Endodermal cell (in vitro differentiated cells): ENCODE data around the gene SRSF7. TPM values are rescaled to one million over a fixed set of nuclear protein-coding genes. Genes with fewer than 3 reads are reported as not detected.
"Not testable (repeated sequence)": the region's sequence is repeated elsewhere in the genome, so short reads cannot be mapped to it uniquely, and the experiment has no call there.

Source experiments
- DNase-seq: peaks from one replicate; pipeline ENCODE4 v3.0.0-alpha.2; 2017
- H3K27ac ChIP-seq: 2 replicates; pipeline ENCODE4 v1.5.1; 2013; ENCODE audit warnings: mild to moderate bottlenecking, low read depth, low read length, moderate library complexity
- H3K27me3 ChIP-seq: 2 replicates; pipeline ENCODE4 v1.6.1; 2013; ENCODE audit warnings: mild to moderate bottlenecking, low read length, moderate library complexity; ENCODE audit not compliant: insufficient read depth, control insufficient read depth, poor library complexity, severe bottlenecking
- H3K36me3 ChIP-seq: 2 replicates; pipeline ENCODE4 v1.7.0; 2013; ENCODE audit warnings: mild to moderate bottlenecking, low read length, moderate library complexity; ENCODE audit not compliant: control insufficient read depth, insufficient read depth
- H3K4me1 ChIP-seq: one replicate; pipeline ENCODE4 v1.7.0; 2013; ENCODE audit warnings: low read length; ENCODE audit not compliant: control insufficient read depth, insufficient read depth
- H3K4me3 ChIP-seq: 2 replicates; pipeline ENCODE4 v1.5.1; 2013; ENCODE audit warnings: mild to moderate bottlenecking, low read length, moderate library complexity
- H3K9ac ChIP-seq: 2 replicates; pipeline ENCODE4 v1.6.1; 2013; ENCODE audit warnings: mild to moderate bottlenecking, low read length, moderate library complexity; ENCODE audit not compliant: poor library complexity, severe bottlenecking; ENCODE audit errors: extremely low read depth
- H3K9me3 ChIP-seq: 2 replicates; pipeline ENCODE4 v1.6.1; 2013; ENCODE audit warnings: mild to moderate bottlenecking, low read length, moderate library complexity; ENCODE audit not compliant: control insufficient read depth
- H3K27ac Mint-ChIP-seq: 2 replicates; pipeline ENCODE4 v1.8.0; 2020; ENCODE audit warnings: mixed read lengths
- H3K27me3 Mint-ChIP-seq: 2 replicates; pipeline ENCODE4 v1.8.0; 2021; ENCODE audit warnings: mild to moderate bottlenecking, mixed read lengths; ENCODE audit not compliant: insufficient read depth
- H3K36me3 Mint-ChIP-seq: 2 replicates; pipeline ENCODE4 v1.8.0; 2020; ENCODE audit warnings: low read depth, mixed read lengths
- H3K4me1 Mint-ChIP-seq: 2 replicates; pipeline ENCODE4 v1.8.0; 2020; ENCODE audit warnings: mixed read lengths
- H3K4me3 Mint-ChIP-seq: 2 replicates; pipeline ENCODE4 v1.8.0; 2020; ENCODE audit warnings: mild to moderate bottlenecking, moderate library complexity, mixed read lengths
- H3K9me3 Mint-ChIP-seq: 2 replicates; pipeline ENCODE4 v1.8.0; 2020; ENCODE audit warnings: mild to moderate bottlenecking, mixed read lengths
- CTCF ChIP-seq: fragments of 200-600 bp; sonication (generic); conservative IDR thresholded peaks from 2 replicates; pipeline ENCODE4 v1.5.0; 2021; ENCODE audit warnings: antibody characterized with exemption, mild to moderate bottlenecking
- WGBS, 2 experiments: methylation state at CpG; one replicate each; pipeline versions ENCODE4 v1.1.5 to v1.1.7; 2013; ENCODE audit warnings: missing lambda C conversion rate in 2 of 2, mixed read lengths in 1 of 2; ENCODE audit not compliant: insufficient coverage in 1 of 2, insufficient read length in 1 of 2; 5-methylcytosine and 5-hydroxymethylcytosine counted together
- total RNA-seq, 2 donors: library from RNA; stranded (reverse); fragmentation: NEBNext Ultra II Directional in 1 of 2; extraction: Animal tissue kit (Norgen Biotek cat#: 25700) in 1 of 2; gene quantifications; 2 replicates in 1 of 2; 3 replicates in 1 of 2; pipeline ENCODE4 v1.2.1, GENCODE V29; 2021

The SRSF7 gene
- total RNA-seq, 2 donors from 2014 or later: 306 to 332 TPM

DNA sequence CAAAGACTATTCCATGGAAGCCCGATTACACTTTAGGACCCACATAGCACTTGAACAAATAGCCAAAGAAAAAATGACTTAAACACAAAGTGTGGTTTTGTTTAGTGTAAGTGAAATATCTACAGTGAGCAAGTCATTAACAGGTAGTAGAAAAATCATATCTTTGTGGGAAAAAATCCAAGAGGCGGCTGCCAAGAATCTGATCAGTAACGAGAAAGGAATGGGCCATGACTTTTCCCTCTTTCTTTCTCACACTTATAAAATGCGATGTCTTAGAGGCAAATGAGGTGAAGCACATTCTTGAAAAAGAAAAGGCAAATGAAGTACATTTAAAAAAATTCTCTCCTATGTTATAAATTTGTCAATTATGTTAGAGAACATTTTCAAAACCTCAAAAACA is 14.0 kb upstream of the SRSF7 start:
- no peak overlapping the region for H3K27ac Mint-ChIP-seq
- no peak overlapping the region for H3K4me3 ChIP-seq
- no peaks in the 10 kb centered on the region for H3K9me3 Mint-ChIP-seq
- H3K9me3 ChIP-seq: no peaks in the 10 kb centered on the region
- no peaks in the 10 kb centered on the region for H3K4me1 Mint-ChIP-seq
- TF ChIP-seq CTCF: no peak
- H3K36me3 Mint-ChIP-seq: no peaks in the 10 kb centered on the region
- H3K9ac ChIP-seq: no peak overlapping the region
- WGBS, 2 experiments: 90 to 93% methylated on average over 2 to 4 of the region's 4 CpGs
- H3K4me1 ChIP-seq: no peaks in the 10 kb centered on the region
- H3K36me3 ChIP-seq: no peaks in the 10 kb centered on the region
- no peak for DNase-seq
- no peaks in the 10 kb centered on the region for H3K27me3 ChIP-seq
- H3K27ac ChIP-seq: no peak overlapping the region
- no peaks in the 10 kb centered on the region for H3K27me3 Mint-ChIP-seq
- H3K4me3 Mint-ChIP-seq: no peak overlapping the region

- no peak overlapping the region for H3K4me3 Mint-ChIP-seq
- 88 to 100% methylated on average over 2 to 4 of the region's 4 CpGs for WGBS, 2 experiments
- no peaks in the 10 kb centered on the region for H3K9me3 Mint-ChIP-seq
- no peaks in the 10 kb centered on the region for H3K36me3 Mint-ChIP-seq
- no peaks in the 10 kb centered on the region for H3K36me3 ChIP-seq
- no peak overlapping the region for H3K9ac ChIP-seq
- H3K27ac ChIP-seq: no peak overlapping the region
- no peaks in the 10 kb centered on the region for H3K4me1 ChIP-seq
- no peak overlapping the region for H3K4me3 ChIP-seq
- no peaks in the 10 kb centered on the region for H3K27me3 ChIP-seq
- DNase-seq: no peak
- H3K27me3 Mint-ChIP-seq: no peaks in the 10 kb centered on the region
- H3K4me1 Mint-ChIP-seq: no peaks in the 10 kb centered on the region
- no peak overlapping the region for H3K27ac Mint-ChIP-seq
- TF ChIP-seq CTCF: no peak
- no peaks in the 10 kb centered on the region for H3K9me3 ChIP-seq
Observed at GRCh38 chr2:38763728-38764127, 12.6 kb upstream of the SRSF7 start.

DNA sequence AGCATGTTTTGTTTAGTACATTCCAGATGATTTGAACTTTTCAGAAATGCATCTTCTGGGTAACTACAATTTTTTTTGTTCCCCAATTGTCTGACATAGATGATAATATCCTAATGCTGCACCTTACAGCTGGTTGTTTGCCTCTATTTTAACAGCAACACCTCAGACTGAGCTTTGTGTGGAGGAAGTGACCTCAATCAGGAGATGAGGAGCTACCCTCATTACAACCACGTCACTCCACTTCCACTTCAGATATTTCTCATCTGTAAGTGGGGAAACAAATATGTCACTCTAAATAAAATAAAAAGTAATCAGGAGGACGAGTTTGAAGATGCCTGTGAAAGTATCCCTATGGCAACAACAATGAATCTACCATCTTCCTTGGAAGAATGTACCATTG is 12.1 kb upstream of the SRSF7 start:
- Histone ChIP-seq H3K9ac (no peak overlapping the region), H3K9me3 (no peaks in the 10 kb centered on the region), H3K4me3 (no peak overlapping the region), H3K4me1 (no peaks in the 10 kb centered on the region), H3K36me3 (no peaks in the 10 kb centered on the region), H3K27me3 (no peaks in the 10 kb centered on the region), H3K27ac (no peak overlapping the region)
- Mint-ChIP-seq H3K27me3 (no peaks in the 10 kb centered on the region), H3K4me3 (no peak overlapping the region), H3K4me1 (no peaks in the 10 kb centered on the region), H3K36me3 (no peaks in the 10 kb centered on the region), H3K9me3 (no peaks in the 10 kb centered on the region), H3K27ac (no peak overlapping the region)
- 100% methylated on average over 1 of the region's 2 CpGs; no CpG with 5 or more reads in 1 of the 2 experiments for WGBS, 2 experiments
- no peak for DNase-seq
- TF ChIP-seq CTCF: no peak

DNA sequence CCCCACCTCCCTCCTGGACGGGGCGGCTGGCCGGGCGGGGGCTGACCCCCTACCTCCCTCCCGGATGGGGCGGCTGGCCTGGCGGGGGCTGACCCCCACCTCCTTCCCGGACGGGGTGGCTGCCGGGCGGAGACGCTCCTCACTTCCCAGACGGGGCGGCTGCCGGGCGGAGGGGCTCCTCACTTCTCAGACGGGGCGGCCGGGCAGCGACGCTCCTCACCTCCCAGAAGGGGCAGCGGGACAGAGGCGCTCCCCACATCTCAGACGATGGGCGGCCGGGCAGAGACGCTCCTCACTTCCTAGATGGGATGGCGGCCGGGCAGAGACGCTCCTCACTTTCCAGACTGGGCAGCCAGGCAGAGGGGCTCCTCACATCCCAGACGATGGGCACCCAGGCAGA is 4.7 kb upstream of the SRSF7 start:
- H3K36me3 Mint-ChIP-seq, H3K4me1 Mint-ChIP-seq, DNase-seq, H3K9me3 Mint-ChIP-seq, H3K9ac ChIP-seq, H3K4me1 ChIP-seq, H3K4me3 Mint-ChIP-seq, H3K9me3 ChIP-seq, H3K4me3 ChIP-seq, H3K27me3 ChIP-seq, H3K36me3 ChIP-seq, H3K27me3 Mint-ChIP-seq, H3K27ac ChIP-seq, H3K27ac Mint-ChIP-seq: not testable (repeated sequence)
- 95% methylated on average over 31 of the region's 31 CpGs; no CpG with 5 or more reads in 1 of the 2 experiments for whole genome bisulfite sequencing, 2 experiments
